AG10803 (cell line): ENCODE data around the gene HHATL.

Experiments
- DNase-seq: peaks from one replicate; pipeline ENCODE4 v3.0.0; 2010; ENCODE audit warnings: low read depth
- H3K4me3 ChIP-seq: 2 replicates; pipeline ENCODE4 v1.5.1; 2011; ENCODE audit warnings: mild to moderate bottlenecking, low read length, control low read depth
- CTCF ChIP-seq: conservative IDR thresholded peaks from 2 replicates; pipeline ENCODE4 v1.5.1; 2011; ENCODE audit warnings: mild to moderate bottlenecking, low read length, control low read depth, inconsistent platforms

HHATL gene

GRCh38 chr3:42670051-42670576 is 32.5 kb downstream of the HHATL start:
- no peak for TF ChIP-seq CTCF
- no peak for DNase-seq
- no peak overlapping the region for H3K4me3 ChIP-seq

GRCh38 chr3:42668793-42669217 is 33.8 kb downstream of the HHATL start:
- DNase-seq, result peak; percentile 41
- no peak overlapping the region for H3K4me3 ChIP-seq
- TF ChIP-seq CTCF, result no peak

GRCh38 chr3:42668413-42668760 is 34.2 kb downstream of the HHATL start:
- TF ChIP-seq CTCF, result no peak
- H3K4me3 ChIP-seq, result no peak overlapping the region
- DNase-seq, result no peak

- DNase-seq, result peak; percentile 27
- TF ChIP-seq CTCF, result no peak
- H3K4me3 ChIP-seq, result no peak overlapping the region
Observed at GRCh38 chr3:42667523-42668412, 34.8 kb downstream of the HHATL start.

DNA sequence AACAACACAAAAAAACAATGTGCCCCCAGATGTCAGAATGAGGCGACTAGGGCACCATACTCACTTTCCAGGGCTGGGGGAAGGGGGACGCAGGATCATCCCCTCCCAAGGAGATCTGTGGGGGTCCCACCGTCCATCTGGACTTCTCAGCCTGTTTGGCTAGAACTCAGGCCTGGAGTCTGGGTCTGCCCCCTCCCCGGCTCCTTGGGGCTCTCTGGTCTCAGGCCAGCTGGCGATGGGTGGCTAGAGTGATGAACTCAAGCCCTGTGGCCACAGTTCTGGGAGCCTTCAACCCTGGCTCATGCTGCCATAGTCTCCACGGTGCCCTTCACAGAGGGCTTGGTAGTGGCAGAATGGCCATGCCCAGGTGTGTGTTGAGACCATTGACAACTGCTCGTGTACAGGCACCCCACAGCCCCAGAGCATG is 35.5 kb downstream of the HHATL start:
- no peak for TF ChIP-seq CTCF
- no peak overlapping the region for H3K4me3 ChIP-seq
- DNase-seq, result no peak

DNA sequence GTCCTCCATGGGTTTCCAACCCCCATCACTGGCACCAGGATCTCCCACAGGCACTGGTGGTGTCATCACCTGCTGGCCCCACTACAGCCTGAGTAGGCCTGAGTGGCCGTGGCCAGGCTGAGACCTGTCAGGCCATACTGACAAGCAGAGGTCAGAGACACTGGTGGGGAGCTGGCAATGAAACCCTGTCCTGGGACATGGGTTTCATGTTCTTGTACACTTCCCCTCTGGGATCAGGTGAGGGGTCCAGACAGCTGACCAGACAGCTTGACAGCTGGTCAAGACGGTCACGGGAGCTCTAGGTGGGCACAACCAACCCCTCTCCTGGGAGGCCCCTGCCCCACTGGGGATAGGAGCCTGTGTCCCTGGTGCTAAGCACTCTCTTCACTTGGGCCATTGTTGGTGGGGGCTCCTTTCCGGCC is 36.0 kb downstream of the HHATL start:
- DNase-seq, result no peak

More for the DNA sequence above, 36.0 kb downstream of the HHATL start:
- no peak for TF ChIP-seq CTCF
- no peak overlapping the region for H3K4me3 ChIP-seq
